Activated naive CD4-positive, alpha-beta T cell treated with anti-CD3 and anti-CD28 coated beads, Interleukin-2, amount 50 U/mL, for 24 hours (primary cell): ENCODE data around the gene SARS2.

Experiments
- H3K27ac Mint-ChIP-seq: one replicate; pipeline ENCODE4 v1.8.0; 2021; ENCODE audit warnings: mild to moderate bottlenecking, mixed read lengths
- H3K27me3 Mint-ChIP-seq: one replicate; pipeline ENCODE4 v1.8.0; 2021; ENCODE audit warnings: mixed read lengths
- H3K36me3 Mint-ChIP-seq: one replicate; pipeline ENCODE4 v1.8.0; 2021; ENCODE audit warnings: mixed read lengths
- H3K4me1 Mint-ChIP-seq: one replicate; pipeline ENCODE4 v1.8.0; 2021; ENCODE audit warnings: mixed read lengths
- H3K4me3 Mint-ChIP-seq: one replicate; pipeline ENCODE4 v1.8.0; 2021; ENCODE audit warnings: mild to moderate bottlenecking, mixed read lengths
- H3K9me3 Mint-ChIP-seq: one replicate; pipeline ENCODE4 v1.8.0; 2021; ENCODE audit warnings: mixed read lengths

Gene SARS2

DNA sequence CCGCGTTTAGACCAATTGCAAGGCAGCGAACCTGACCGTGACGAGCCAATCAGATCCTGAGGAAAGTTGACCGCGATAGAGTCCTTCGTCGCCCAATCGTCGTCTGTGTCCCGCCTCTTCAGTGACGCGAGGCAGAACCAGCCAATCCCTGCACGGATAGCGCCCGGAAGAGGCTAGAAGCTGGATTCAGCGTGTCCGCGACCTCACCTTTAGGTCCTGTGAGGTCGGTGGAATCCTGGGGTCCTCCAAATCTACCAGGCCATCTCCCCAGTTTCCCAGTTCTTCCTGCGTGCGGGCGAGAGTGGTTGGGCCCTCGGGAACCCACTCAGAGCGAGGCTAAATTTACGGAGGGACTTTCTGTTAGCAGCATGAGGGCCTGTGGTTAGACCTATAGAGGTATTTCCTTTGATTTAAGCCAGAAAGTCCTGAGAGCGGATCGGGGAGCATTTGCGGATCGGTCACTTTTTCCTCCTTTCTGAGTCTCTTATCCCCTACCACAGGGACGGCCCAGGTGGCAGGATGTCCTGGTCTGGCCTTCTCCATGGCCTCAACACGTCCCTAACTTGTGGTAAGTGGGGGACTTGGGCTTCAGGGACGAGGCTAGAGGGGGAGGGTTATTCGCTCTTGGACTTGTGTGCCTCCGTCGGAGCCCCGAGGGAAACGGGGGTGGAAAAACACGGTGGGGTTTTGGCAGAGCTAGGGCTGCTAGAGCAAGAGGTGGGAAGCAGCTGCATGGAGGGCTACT lies 385 bp upstream of the SARS2 start, which contains the start of gene MRPS12:
Gene MRPS12, plus strand, starts transcription at position 169 of the 745 bp plus-strand sequence. Its CDS starts 351 bp downstream, at position 520.
- Mint-ChIP-seq H3K27me3 (no peaks in the 10 kb centered on the region), H3K9me3 (no peaks in the 10 kb centered on the region), H3K4me3 (peak within 1 kb of the TSS; percentile 99), H3K36me3 (peaks cover 17% of the 10 kb centered on the region), H3K4me1 (peaks cover 31% of the 10 kb centered on the region), H3K27ac (peak within 1 kb of the TSS; percentile 95)

GRCh38 chr19:38928391-38929001 lies 2.1 kb downstream of the SARS2 start:
- H3K4me3 Mint-ChIP-seq: peak overlapping the region; percentile 99
- no peaks in the 10 kb centered on the region for H3K9me3 Mint-ChIP-seq
- peaks cover 4% of the 10 kb centered on the region for H3K36me3 Mint-ChIP-seq
- peaks cover 29% of the 10 kb centered on the region for H3K4me1 Mint-ChIP-seq
- H3K27ac Mint-ChIP-seq: no peak overlapping the region
- no peaks in the 10 kb centered on the region for H3K27me3 Mint-ChIP-seq

DNA sequence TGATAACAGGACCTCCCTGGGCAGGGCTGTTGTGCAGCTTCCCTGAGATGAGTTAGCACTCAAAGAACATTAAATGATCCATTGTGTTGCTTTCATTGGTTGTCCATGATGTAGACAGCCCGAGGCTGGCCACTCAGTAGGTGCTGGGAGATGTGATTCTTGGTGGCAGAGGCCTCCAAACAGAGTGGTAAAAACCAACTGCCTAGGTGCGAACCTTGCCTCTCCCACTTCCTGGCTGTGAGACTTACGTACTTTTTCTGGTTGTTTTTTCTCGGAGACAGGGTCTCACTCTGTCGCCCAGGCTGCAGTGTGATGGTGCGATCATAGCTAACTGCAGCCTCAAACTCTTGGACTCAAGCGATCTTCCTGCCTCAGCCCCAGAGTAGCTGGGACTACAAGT lies 6.2 kb downstream of the SARS2 start:
- H3K4me1 Mint-ChIP-seq: peaks cover 5% of the 10 kb centered on the region
- no peak overlapping the region for H3K4me3 Mint-ChIP-seq
- no peaks in the 10 kb centered on the region for H3K27me3 Mint-ChIP-seq
- H3K27ac Mint-ChIP-seq: no peak overlapping the region
- no peaks in the 10 kb centered on the region for H3K9me3 Mint-ChIP-seq
- peaks cover 7% of the 10 kb centered on the region for H3K36me3 Mint-ChIP-seq

DNA sequence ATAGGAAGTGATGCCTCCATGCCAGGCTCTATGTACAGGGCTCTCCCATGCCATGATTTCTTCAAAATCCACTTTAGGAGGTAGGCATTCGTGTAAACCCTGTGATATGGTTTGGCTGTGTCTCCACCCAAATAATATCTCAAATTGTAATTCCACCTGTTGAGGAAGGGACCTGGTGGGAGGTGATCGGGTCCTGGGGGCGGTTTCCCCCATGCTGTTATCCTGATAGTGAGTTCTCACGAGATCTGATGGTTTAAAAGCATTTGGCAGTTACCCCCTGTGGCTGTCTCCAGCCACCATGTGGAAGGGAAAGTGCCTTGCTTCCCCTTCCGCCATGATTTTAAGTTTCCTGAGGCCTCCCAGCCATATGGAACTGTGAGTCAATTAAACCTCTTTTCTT lies 8.1 kb downstream of the SARS2 start:
- Mint-ChIP-seq H3K4me1 (no peaks in the 10 kb centered on the region), H3K27me3 (no peaks in the 10 kb centered on the region), H3K4me3 (no peak overlapping the region), H3K36me3 (peaks cover 5% of the 10 kb centered on the region), H3K27ac (no peak overlapping the region), H3K9me3 (no peaks in the 10 kb centered on the region)

GRCh38 chr19:38921420-38922274 lies 8.9 kb downstream of the SARS2 start:
- H3K9me3 Mint-ChIP-seq: no peaks in the 10 kb centered on the region
- no peak overlapping the region for H3K27ac Mint-ChIP-seq
- H3K4me3 Mint-ChIP-seq: no peak overlapping the region
- no peaks in the 10 kb centered on the region for H3K4me1 Mint-ChIP-seq
- peaks cover 5% of the 10 kb centered on the region for H3K36me3 Mint-ChIP-seq
- no peaks in the 10 kb centered on the region for H3K27me3 Mint-ChIP-seq

- Mint-ChIP-seq H3K4me1 (no peaks in the 10 kb centered on the region), H3K9me3 (no peaks in the 10 kb centered on the region), H3K4me3 (no peak overlapping the region), H3K27ac (no peak overlapping the region), H3K27me3 (no peaks in the 10 kb centered on the region), H3K36me3 (peaks cover 5% of the 10 kb centered on the region)
Observed at GRCh38 chr19:38920602-38921419, 9.8 kb downstream of the SARS2 start.

DNA sequence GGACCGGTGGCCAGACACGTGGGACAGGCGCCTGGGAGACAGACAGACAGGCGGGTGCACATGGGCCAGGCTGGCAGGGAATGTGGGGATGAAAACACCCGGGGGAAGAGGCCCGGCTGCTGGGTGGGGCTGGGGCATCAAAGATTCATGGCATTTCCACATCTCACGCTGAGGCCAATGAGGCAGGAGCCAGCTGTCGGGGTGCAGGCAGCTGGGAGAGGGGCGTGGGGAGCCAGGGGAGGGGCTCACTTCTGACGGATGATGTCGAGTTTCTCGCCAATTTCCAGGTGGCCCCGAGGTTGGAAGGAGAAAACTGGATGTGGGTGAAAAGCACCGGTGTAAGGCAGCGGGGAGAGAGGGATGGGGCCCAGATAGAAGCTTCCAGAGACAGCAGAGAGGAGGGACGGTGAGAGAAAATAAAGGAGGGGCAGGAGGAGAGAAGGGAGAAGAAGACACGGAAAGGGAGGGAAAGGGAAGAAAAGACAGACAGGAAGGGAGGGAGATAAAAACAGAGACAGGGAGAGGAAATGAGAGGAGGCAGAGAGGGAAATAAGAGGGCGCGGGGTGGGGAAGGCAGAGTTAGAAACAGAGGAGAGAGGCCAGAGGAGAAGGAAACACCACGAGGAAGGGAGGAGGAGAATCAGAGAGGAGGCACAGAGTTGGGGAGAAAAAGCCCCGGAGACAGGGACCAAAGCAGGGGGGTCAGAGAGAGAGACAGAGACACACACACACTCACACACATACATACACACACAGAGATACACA lies 10.5 kb downstream of the SARS2 start:
- Mint-ChIP-seq H3K27me3 (no peaks in the 10 kb centered on the region), H3K4me1 (no peaks in the 10 kb centered on the region), H3K36me3 (peaks cover 5% of the 10 kb centered on the region), H3K9me3 (no peaks in the 10 kb centered on the region), H3K27ac (no peak overlapping the region), H3K4me3 (no peak overlapping the region)

GRCh38 chr19:38918526-38918925 lies 12.0 kb downstream of the SARS2 start:
- H3K27ac Mint-ChIP-seq: no peak overlapping the region
- H3K36me3 Mint-ChIP-seq: peaks cover 8% of the 10 kb centered on the region
- no peaks in the 10 kb centered on the region for H3K4me1 Mint-ChIP-seq
- H3K4me3 Mint-ChIP-seq: no peak overlapping the region
- no peaks in the 10 kb centered on the region for H3K9me3 Mint-ChIP-seq
- no peaks in the 10 kb centered on the region for H3K27me3 Mint-ChIP-seq

GRCh38 chr19:38917921-38918491 lies 12.6 kb downstream of the SARS2 start:
- Mint-ChIP-seq H3K4me1 (no peaks in the 10 kb centered on the region), H3K27ac (no peak overlapping the region), H3K27me3 (no peaks in the 10 kb centered on the region), H3K36me3 (peaks cover 8% of the 10 kb centered on the region), H3K9me3 (no peaks in the 10 kb centered on the region), H3K4me3 (no peak overlapping the region)

GRCh38 chr19:38917516-38917915 lies 13.0 kb downstream of the SARS2 start:
- Mint-ChIP-seq H3K27ac (no peak overlapping the region), H3K4me3 (no peak overlapping the region), H3K27me3 (no peaks in the 10 kb centered on the region), H3K9me3 (no peaks in the 10 kb centered on the region), H3K36me3 (peaks cover 8% of the 10 kb centered on the region), H3K4me1 (no peaks in the 10 kb centered on the region)

DNA sequence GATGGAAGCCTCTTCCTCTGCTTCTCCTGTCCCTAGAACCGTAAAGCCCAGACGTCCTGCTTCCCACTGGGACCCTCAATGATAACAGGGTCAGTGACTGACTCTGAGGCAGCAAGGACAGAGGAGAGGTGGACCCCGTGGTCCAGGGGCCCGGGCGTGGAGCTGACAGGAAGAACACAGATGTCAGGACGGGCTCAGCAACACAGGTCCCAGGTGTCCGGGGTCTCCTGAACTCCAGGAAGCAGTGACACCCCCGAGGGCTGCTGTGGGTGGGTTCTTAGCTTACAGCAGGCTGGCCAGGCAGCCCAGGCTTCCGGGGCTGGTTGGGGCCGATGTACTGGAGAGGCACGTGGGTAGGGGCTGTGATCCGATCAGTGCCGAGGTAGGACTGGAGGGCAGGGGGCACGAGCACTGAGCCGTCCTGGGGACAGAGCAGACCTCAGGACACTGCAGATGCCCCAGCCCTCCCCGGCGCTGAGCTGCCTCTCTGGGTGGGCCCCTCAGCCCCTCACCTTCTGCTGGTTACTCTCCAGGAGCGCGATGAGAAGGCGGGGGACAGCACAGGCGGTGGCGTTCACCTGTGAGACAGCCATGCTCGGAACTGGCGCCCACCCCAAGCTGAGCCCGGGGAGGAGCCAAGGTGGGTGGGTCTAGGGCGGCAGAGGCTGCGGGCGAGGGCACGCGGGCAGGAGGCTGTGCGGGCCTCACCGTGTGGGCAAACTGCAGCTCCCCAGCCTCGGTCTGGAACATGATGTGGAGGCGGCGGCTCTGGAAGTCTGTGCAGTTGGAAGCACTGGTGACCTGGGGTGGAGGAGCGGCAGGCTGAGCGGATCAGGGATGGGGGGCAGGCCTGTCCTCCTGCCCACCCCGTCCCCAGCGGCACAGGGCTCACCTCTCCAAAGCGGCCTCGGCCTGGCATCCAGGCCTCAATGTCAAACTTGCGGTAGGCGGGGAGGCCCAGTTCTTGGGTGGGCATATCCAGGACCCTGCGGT lies 14.9 kb downstream of the SARS2 start:
- Mint-ChIP-seq H3K27ac (no peak overlapping the region), H3K27me3 (no peaks in the 10 kb centered on the region), H3K9me3 (no peaks in the 10 kb centered on the region), H3K4me1 (no peaks in the 10 kb centered on the region), H3K4me3 (no peak overlapping the region), H3K36me3 (peaks cover 2% of the 10 kb centered on the region)

- Mint-ChIP-seq H3K27ac (no peak overlapping the region), H3K9me3 (no peaks in the 10 kb centered on the region)
Observed at GRCh38 chr19:38913958-38914357, 16.6 kb downstream of the SARS2 start.

More at GRCh38 chr19:38913958-38914357, 16.6 kb downstream of the SARS2 start:
- H3K4me3 Mint-ChIP-seq: no peak overlapping the region
- peaks cover 4% of the 10 kb centered on the region for H3K4me1 Mint-ChIP-seq
- peaks cover 2% of the 10 kb centered on the region for H3K36me3 Mint-ChIP-seq
- no peaks in the 10 kb centered on the region for H3K27me3 Mint-ChIP-seq
